ENCODE measurements around the gene RXRA. TPM values are rescaled to one million over a fixed set of nuclear protein-coding genes. Genes with fewer than 3 reads are reported as not detected.

Gene RXRA
- total RNA-seq, 6 donors from 2014 or later, result 43.8 to 92.7 (median 74.1) TPM

GRCh38 chr9:134318941-134319305, 7.3 kb upstream of the RXRA start:
- TF ChIP-seq EP300 (IDR thresholded peaks at IDR 0.05), result no peak
- no peak for TF ChIP-seq POLR2A (IDR thresholded peaks at IDR 0.05)
- TF ChIP-seq CTCF (IDR thresholded peaks at IDR 0.05), result no peak
- no peak for TF ChIP-seq POLR2AphosphoS5 (IDR thresholded peaks at IDR 0.05)
- no peak for ATAC-seq (ENCODE audit: low FRiP score in 2 of 2)
- H3K9me3 ChIP-seq, result no peaks in the 10 kb centered on the region
- WGBS, 2 donors, result 71 to 75% methylated on average over 2 to 5 of the region's 5 CpGs
- H3K36me3 ChIP-seq, result no peaks in the 10 kb centered on the region
- peaks cover 1 to 14% (median 5%) of the 10 kb centered on the region in 4 donors for H3K4me1 ChIP-seq
- no peaks in the 10 kb centered on the region for H3K27me3 ChIP-seq
- peak in 1 of 2 donors; percentile 33 for DNase-seq
- H3K27ac ChIP-seq, result no peak overlapping the region
- H3K4me3 ChIP-seq, result no peak overlapping the region

- Histone ChIP-seq H3K36me3 (no peaks in the 10 kb centered on the region), H3K27ac (no peak overlapping the region), H3K27me3 (no peaks in the 10 kb centered on the region), H3K4me3 (no peak overlapping the region), H3K4me1 (peaks cover 7 to 20% (median 11%) of the 10 kb centered on the region in 4 donors), H3K9me3 (no peaks in the 10 kb centered on the region)
- ATAC-seq (ENCODE audit: low FRiP score in 2 of 2) (no peak), DNase-seq (peak in 1 of 2 donors; percentile 65)
- WGBS, 2 donors, result 87 to 93% methylated on average over 20 to 24 of the region's 24 CpGs
- TF ChIP-seq POLR2AphosphoS5 (IDR thresholded peaks at IDR 0.05) (no peak), CTCF (IDR thresholded peaks at IDR 0.05) (no peak), POLR2A (IDR thresholded peaks at IDR 0.05) (no peak)
These were observed 6.7 kb upstream of the RXRA start for GRCh38 chr9:134319306-134320125.

DNA sequence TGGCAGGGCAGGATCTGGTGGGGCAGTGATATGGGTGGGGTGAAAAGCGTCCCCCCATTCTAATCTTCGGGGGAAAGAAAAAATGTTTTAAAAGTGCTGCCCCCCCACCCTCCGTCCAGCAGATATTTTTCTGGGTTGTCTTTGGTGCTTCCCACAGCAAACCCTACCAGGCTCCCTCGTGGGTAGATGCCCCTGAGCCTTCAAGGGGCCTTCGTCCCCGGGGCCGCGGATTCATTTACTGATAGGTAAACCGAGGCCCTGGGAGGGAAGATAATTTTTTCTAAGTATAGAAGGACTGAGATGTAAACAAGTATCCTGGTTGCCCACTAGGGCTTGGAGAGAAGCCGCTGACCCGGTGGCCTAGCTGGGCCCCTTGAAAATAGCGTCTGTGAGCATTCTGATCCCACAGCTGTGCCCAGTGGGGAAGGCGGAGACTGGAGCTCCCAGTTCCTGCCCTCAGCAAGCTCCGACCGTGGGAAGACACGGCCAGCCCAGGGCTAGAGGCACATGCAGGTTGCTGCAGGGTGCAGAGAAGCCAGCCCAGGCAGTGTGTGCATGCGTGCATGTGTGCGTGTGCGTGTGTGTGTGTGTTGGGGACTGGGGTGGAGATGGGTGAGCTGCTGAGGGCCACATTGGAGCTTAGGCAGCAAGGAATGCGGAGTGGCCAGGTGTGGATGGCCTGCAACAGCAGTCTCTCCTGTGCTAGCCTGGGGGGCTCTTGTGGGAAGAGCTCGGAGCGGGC, 6.0 kb upstream of the RXRA start:
- H3K4me3 ChIP-seq, result no peak overlapping the region
- WGBS, 2 donors, result 87 to 89% methylated on average over 17 to 22 of the region's 22 CpGs
- no peaks in the 10 kb centered on the region for H3K27me3 ChIP-seq
- no peak for TF ChIP-seq CTCF (IDR thresholded peaks at IDR 0.05)
- no peak for TF ChIP-seq EP300 (IDR thresholded peaks at IDR 0.05)
- no peak for TF ChIP-seq POLR2AphosphoS5 (IDR thresholded peaks at IDR 0.05)
- no peak for TF ChIP-seq POLR2A (IDR thresholded peaks at IDR 0.05)
- no peaks in the 10 kb centered on the region for H3K36me3 ChIP-seq
- peak in 1 of 2 donors; percentile 57 for DNase-seq
- no peak overlapping the region for H3K27ac ChIP-seq
- ATAC-seq (ENCODE audit: low FRiP score in 2 of 2), result no peak
- H3K9me3 ChIP-seq, result no peaks in the 10 kb centered on the region
- peaks cover 15 to 25% (median 19%) of the 10 kb centered on the region in 4 donors for H3K4me1 ChIP-seq

DNA sequence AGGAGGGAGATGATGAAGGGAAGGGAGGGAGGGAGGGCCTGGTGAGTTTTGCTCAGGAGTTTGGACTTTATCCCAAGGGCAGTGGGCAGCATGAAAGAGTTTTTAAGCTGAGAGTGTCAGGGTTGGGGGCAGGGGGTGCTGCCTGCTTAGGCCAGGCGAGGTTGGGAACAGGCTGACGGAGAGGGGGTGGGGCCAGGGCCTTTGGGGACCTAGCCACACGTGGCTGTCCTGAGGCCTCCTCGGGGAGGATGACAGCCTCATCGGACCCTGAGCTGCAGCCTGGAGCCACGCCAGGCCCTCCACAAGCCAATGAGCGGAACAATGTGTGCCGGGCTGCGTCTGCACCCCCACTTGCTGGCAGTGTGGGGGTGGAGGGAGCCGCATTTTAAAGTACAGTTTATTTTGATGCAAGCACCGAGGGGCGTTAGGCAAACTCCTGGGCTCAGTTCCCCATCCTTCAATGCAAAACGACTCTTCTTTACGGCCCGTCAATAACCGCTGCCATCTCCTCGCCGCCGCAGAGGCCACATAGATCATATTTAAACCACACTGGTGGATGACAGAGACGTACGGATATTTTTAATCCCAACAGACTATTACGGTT, 5.3 kb upstream of the RXRA start:
- DNase-seq (peak in 1 of 2 donors; percentile 54), ATAC-seq (ENCODE audit: low FRiP score in 2 of 2) (no peak)
- peaks cover 16 to 25% (median 20%) of the 10 kb centered on the region in 4 donors for H3K4me1 ChIP-seq
- H3K36me3 ChIP-seq, result no peaks in the 10 kb centered on the region
- no peak overlapping the region for H3K27ac ChIP-seq
- H3K4me3 ChIP-seq, result no peak overlapping the region
- no peak for TF ChIP-seq POLR2A (IDR thresholded peaks at IDR 0.05)
- no peak for TF ChIP-seq CTCF (IDR thresholded peaks at IDR 0.05)
- TF ChIP-seq POLR2AphosphoS5 (IDR thresholded peaks at IDR 0.05), result no peak
- no peak for TF ChIP-seq EP300 (IDR thresholded peaks at IDR 0.05)
- no peaks in the 10 kb centered on the region for H3K9me3 ChIP-seq
- H3K27me3 ChIP-seq, result no peaks in the 10 kb centered on the region
- WGBS, 2 donors, result 77 to 85% methylated on average over 14 to 22 of the region's 22 CpGs

Measured in upper lobe of left lung (tissue), 6 donors.